Ovary (tissue), 9 donors: ENCODE results near the gene ZNF606. TPM values are rescaled to one million over a fixed set of nuclear protein-coding genes. Genes with fewer than 3 reads are reported as not detected.

Source experiments
- DNase-seq, 5 donors: peaks; one replicate each; pipeline ENCODE4 v3.0.0-alpha.2; 2019 to 2020
- H3K27ac ChIP-seq, 2 donors: fragments of 200-600 bp; one replicate each; pipeline versions ENCODE4 v1.5.1 to v1.8.0; 2019 to 2022
- H3K27me3 ChIP-seq: fragments of 200-600 bp; one replicate; pipeline ENCODE4 v1.8.0; 2022
- H3K36me3 ChIP-seq: fragments of 200-600 bp; sonication (generic); one replicate; pipeline ENCODE4 v1.5.1; 2019
- H3K4me1 ChIP-seq: one replicate; pipeline ENCODE4 v1.8.1; 2013; ENCODE audit warnings: mild to moderate bottlenecking, moderate library complexity; ENCODE audit not compliant: insufficient read depth
- H3K4me3 ChIP-seq: fragments of 200-600 bp; sonication (generic); one replicate; pipeline ENCODE4 v1.5.1; 2017
- H3K9me3 ChIP-seq, 2 donors: fragments of 200-600 bp in 1 of 2; sonication (generic) in 1 of 2; one replicate each; pipeline versions ENCODE4 v1.5.1 to v1.8.1; 2013 to 2019; ENCODE audit warnings: mild to moderate bottlenecking in 1 of 2, moderate library complexity in 1 of 2
- EP300 ChIP-seq: sonication (generic); formaldehyde crosslinking; IDR thresholded peaks from one replicate; pipeline ENCODE4 v1.6.1; 2017; ENCODE audit warnings: antibody characterized with exemption
- POLR2A ChIP-seq: fragments of 450-650 bp; IDR thresholded peaks from one replicate; pipeline ENCODE4 v1.6.1; 2017; ENCODE audit warnings: antibody characterized with exemption, mild to moderate bottlenecking, moderate library complexity
- WGBS, 3 donors: extraction: QIAGEN DNeasy Blood & Tissue Kit in 1 of 3; methylation state at CpG; one replicate each; pipeline versions ENCODE4 v1.1.5 to v1.1.7; 2013 to 2017; 5-methylcytosine and 5-hydroxymethylcytosine counted together
- intact Hi-C, 4 donors: fragments of 100-400 bp; cut with DNase I; formaldehyde crosslinking; loops; one replicate each; pipeline versions ENCODE4 v1.11.0 to v1.15.1; 2022 to 2023
- polyA plus RNA-seq, 2 donors: library from polyadenylated mRNA; stranded (reverse); fragments of 200-250 nt in 1 of 2; fragments of 350-450 nt in 1 of 2; fragmentation: Illumina TruSeq in 1 of 2; extraction: RNeasy Lipid Tissue Mini Kit (QIAGEN cat#74804) in 1 of 2; gene quantifications; one replicate each; pipeline ENCODE4 v1.2.3, GENCODE V29; 2013 to 2014
- total RNA-seq, 7 donors: library from RNA; depleted of rRNA in 2 of 7; stranded (reverse); fragments of >200 nt in 2 of 7; fragmentation: NEBNext Ultra II Directional in 3 of 7; extraction: Animal tissue kit (Norgen Biotek cat#: 25700) in 3 of 7; gene quantifications; one replicate each; pipeline versions ENCODE4 v1.1.0 to v1.2.4, GENCODE V29; 2016 to 2023
- TF ChIP-seq, protein P1 (sequence below), 3 donors: fragments of 450-650 bp in 2 of 3; fragments of 200-600 bp in 1 of 3; IDR thresholded peaks; one replicate each; pipeline versions ENCODE4 v1.5.1 to v1.8.0; 2016 to 2022; ENCODE audit warnings: antibody characterized with exemption in 3 of 3, mild to moderate bottlenecking in 1 of 3
- donor health status: DM: no; HTN: no; CAD: no; lungs with moderate emphysema.
- donor health status: DM: no; HTN: no; CAD: no.
- donor health status: Bipolar disorder and iron deficiency.
- donor health status: DM: yes; HTN: yes; CAD: no.
- donor health status: DM: no; HTN: no; CAD: no.
- donor health status: DM: yes; HTN: yes; CAD: no.

The ZNF606 gene
- total and polyA plus RNA-seq, 9 donors = 7.3 to 38.1 (median 22.3) TPM

GRCh38 chr19:58045411-58046050 lies 42.9 kb upstream of the ZNF606 start:
- H3K4me1 ChIP-seq = no peaks in the 10 kb centered on the region
- H3K27me3 ChIP-seq = no peaks in the 10 kb centered on the region
- 93 to 95% (median 95%) methylated on average over 24 of the region's 24 CpGs for WGBS, 3 donors
- no peak overlapping the region for H3K4me3 ChIP-seq
- no peaks in the 10 kb centered on the region for H3K36me3 ChIP-seq
- TF ChIP-seq EP300 = no peak
- TF ChIP-seq, protein P1, sequence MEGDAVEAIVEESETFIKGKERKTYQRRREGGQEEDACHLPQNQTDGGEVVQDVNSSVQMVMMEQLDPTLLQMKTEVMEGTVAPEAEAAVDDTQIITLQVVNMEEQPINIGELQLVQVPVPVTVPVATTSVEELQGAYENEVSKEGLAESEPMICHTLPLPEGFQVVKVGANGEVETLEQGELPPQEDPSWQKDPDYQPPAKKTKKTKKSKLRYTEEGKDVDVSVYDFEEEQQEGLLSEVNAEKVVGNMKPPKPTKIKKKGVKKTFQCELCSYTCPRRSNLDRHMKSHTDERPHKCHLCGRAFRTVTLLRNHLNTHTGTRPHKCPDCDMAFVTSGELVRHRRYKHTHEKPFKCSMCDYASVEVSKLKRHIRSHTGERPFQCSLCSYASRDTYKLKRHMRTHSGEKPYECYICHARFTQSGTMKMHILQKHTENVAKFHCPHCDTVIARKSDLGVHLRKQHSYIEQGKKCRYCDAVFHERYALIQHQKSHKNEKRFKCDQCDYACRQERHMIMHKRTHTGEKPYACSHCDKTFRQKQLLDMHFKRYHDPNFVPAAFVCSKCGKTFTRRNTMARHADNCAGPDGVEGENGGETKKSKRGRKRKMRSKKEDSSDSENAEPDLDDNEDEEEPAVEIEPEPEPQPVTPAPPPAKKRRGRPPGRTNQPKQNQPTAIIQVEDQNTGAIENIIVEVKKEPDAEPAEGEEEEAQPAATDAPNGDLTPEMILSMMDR (IDR thresholded peaks at IDR 0.05) = no peak
- no peak for TF ChIP-seq POLR2A
- H3K27ac ChIP-seq = no peak overlapping the region
- no peak for DNase-seq
- H3K9me3 ChIP-seq = peaks cover 4 to 21% of the 10 kb centered on the region in 2 donors
- intact Hi-C loops = no loop called here

DNA sequence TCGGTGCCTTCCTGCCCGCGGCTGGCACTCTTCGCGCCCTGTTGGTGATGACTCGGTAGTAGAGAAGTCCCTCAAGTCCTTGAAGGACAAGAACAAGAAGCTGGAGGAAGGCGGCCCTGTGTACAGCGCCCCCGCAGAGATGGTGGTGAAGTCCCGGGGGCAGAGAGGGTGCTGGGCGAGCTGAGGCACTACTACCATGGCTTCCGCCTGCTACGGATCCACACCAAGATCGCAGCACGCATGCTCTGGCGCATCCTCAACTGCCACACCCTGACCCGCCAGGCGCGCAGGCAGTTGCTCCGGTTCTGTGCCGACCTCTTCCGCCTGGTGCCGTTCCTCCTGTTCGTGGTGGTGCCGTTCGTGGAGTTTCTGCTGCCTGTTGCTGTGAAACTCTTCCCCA lies 42.3 kb upstream of the ZNF606 start:
- Histone ChIP-seq H3K27ac (no peak overlapping the region), H3K9me3 (peaks cover 4 to 21% of the 10 kb centered on the region in 2 donors), H3K36me3 (no peaks in the 10 kb centered on the region), H3K4me1 (no peaks in the 10 kb centered on the region), H3K27me3 (no peaks in the 10 kb centered on the region), H3K4me3 (no peak overlapping the region)
- intact Hi-C loops = no loop called here
- DNase-seq = no peak
- TF ChIP-seq POLR2A (no peak), EP300 (no peak)
- TF ChIP-seq, protein P1 (IDR thresholded peaks at IDR 0.05) = no peak
- WGBS, 3 donors = 90 to 95% (median 93%) methylated on average over 26 of the region's 26 CpGs

- 53 to 70% (median 63%) methylated on average over 41 to 42 of the region's 42 CpGs for WGBS, 3 donors
- Histone ChIP-seq H3K4me3 (no peak overlapping the region), H3K36me3 (no peaks in the 10 kb centered on the region), H3K27ac (no peak overlapping the region), H3K27me3 (no peaks in the 10 kb centered on the region), H3K4me1 (no peaks in the 10 kb centered on the region), H3K9me3 (peaks cover 4 to 18% of the 10 kb centered on the region in 2 donors)
- TF ChIP-seq POLR2A (no peak), EP300 (no peak)
- DNase-seq = no peak
- intact Hi-C loops = no loop called here
Observed at GRCh38 chr19:58044391-58044790, 41.8 kb upstream of the ZNF606 start.

DNA sequence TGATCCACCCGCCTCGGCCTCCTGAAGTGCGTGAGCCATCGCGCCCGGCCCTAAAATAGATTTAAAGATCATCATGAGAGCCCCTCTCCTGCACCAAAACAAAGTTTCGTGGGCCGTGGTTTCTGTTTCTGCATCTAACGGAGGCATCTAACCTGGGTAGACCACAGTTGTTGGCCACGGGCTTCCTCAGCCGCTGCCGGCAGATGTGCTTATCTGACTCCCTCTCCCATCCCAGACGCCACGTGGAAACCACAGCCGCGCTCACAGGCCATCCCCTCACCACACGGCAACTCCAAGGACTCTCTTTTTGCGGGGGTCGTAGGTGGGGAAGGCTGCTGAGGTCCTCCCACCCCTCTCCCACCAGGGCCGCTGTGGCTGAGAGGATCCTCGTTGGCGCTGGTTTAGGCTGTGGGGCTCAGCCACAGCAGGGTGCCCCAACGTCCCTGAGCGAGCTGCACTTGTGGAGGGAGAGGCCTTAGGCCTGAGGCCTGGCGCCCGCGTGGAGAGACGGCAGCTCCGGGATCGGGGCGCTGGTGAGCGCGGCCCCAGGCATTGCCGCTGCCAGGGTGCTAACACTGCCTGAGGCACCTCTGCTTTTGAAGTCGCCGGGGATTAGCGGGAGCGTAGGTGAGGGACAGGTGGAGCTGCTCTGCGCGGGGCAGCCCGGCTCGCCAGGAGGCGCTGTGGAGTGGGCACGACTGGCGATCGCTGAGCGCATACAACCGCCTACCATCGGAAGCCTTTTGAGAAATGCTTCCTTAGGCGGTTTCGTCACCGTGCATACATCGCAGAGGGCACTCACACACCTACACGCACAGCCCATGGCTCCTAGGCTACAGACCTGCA lies 40.1 kb upstream of the ZNF606 start:
- Histone ChIP-seq H3K9me3 (peaks cover 4 to 14% of the 10 kb centered on the region in 2 donors), H3K36me3 (no peaks in the 10 kb centered on the region), H3K27me3 (no peaks in the 10 kb centered on the region), H3K4me3 (no peak overlapping the region), H3K4me1 (no peaks in the 10 kb centered on the region), H3K27ac (no peak overlapping the region)
- 34 to 42% (median 42%) methylated on average over 53 to 54 of the region's 54 CpGs for WGBS, 3 donors
- intact Hi-C loops = no loop called here
- TF ChIP-seq, protein P1 (IDR thresholded peaks at IDR 0.05) = no peak
- TF ChIP-seq EP300 (no peak), POLR2A (no peak)
- no peak for DNase-seq
